H1 (cell line): ENCODE data around the gene ERH. TPM values are rescaled to one million over a fixed set of nuclear protein-coding genes. Genes with fewer than 3 reads are reported as not detected.

Source experiments
- CTCF ChIA-PET: fragments of 300-600 bp; sonication (Branson Sonifier 250); formaldehyde crosslinking; loops from one replicate; lab custom pipeline; 2021; ENCODE audit not compliant: partially characterized antibody; lab: Charles Lee
- POLR2A ChIA-PET: fragments of 300-600 bp; sonication (Branson Sonifier 250); formaldehyde crosslinking; loops from one replicate; lab custom pipeline; 2021; ENCODE audit warnings: inconsistent platforms; ENCODE audit not compliant: partially characterized antibody; lab: Charles Lee
- DNase-seq, 2 experiments: peaks; one replicate each; pipeline versions ENCODE4 v3.0.0 to v3.0.0-alpha.2; 2010 to 2022; ENCODE audit warnings: low spot score in 2 of 2, low read depth in 1 of 2, mixed read lengths in 1 of 2
- FAIRE-seq: peaks from 2 replicates; lab custom pipeline; 2011; peaks lifted over from hg19 to GRCh38; lab: Jason Lieb, UNC
- H2AFZ ChIP-seq: 2 replicates; pipeline ENCODE4 v1.8.1; 2012; ENCODE audit warnings: low read length, inconsistent platforms
- H2AK5ac ChIP-seq: 2 replicates; pipeline ENCODE4 v1.6.1; 2013; ENCODE audit warnings: low read depth, low read length
- H2BK120ac ChIP-seq: replicated peaks from 2 replicates; pipeline ENCODE3; 2013; ENCODE audit warnings: low read depth, low read length, inconsistent platforms
- H2BK12ac ChIP-seq: 2 replicates; pipeline ENCODE4 v1.6.1; 2013; ENCODE audit warnings: low read depth, low read length
- H2BK15ac ChIP-seq: 2 replicates; pipeline ENCODE4 v1.6.1; 2013; ENCODE audit warnings: low read length
- H2BK20ac ChIP-seq: 2 replicates; pipeline ENCODE4 v1.6.1; 2013; ENCODE audit warnings: low read length
- H2BK5ac ChIP-seq: 2 replicates; pipeline ENCODE4 v1.6.1; 2013; ENCODE audit warnings: low read depth, low read length
- H3K14ac ChIP-seq: 2 replicates; pipeline ENCODE4 v1.6.1; 2013; ENCODE audit warnings: inconsistent platforms; ENCODE audit not compliant: insufficient read length
- H3K18ac ChIP-seq: 2 replicates; pipeline ENCODE4 v1.6.1; 2013; ENCODE audit warnings: low read length; ENCODE audit errors: extremely low read depth
- H3K23ac ChIP-seq: 2 replicates; pipeline ENCODE4 v1.6.1; 2013; ENCODE audit warnings: inconsistent platforms; ENCODE audit not compliant: insufficient read length
- H3K23me2 ChIP-seq: 2 replicates; pipeline ENCODE4 v1.6.1; 2013; ENCODE audit warnings: low read depth, low read length
- H3K27ac ChIP-seq: 2 replicates; pipeline ENCODE4 v1.6.1; 2011; ENCODE audit warnings: low read depth, low read length, inconsistent platforms
- H3K27me3 ChIP-seq, 4 experiments: replicated peaks in 1 of 4; 1 replicate in 1 of 4; 2 replicates in 3 of 4; pipeline versions ENCODE4 v1.6.1 to v1.8.1; 2011 to 2013; ENCODE audit warnings: low read length in 3 of 4, mild to moderate bottlenecking in 3 of 4, inconsistent platforms in 2 of 4, mixed read lengths in 2 of 4, moderate library complexity in 1 of 4; ENCODE audit not compliant: control insufficient read depth in 3 of 4, insufficient read depth in 3 of 4; ENCODE audit errors: extremely low read depth in 1 of 4
- H3K36me3 ChIP-seq, 4 experiments: 2 replicates each; pipeline versions ENCODE4 v1.6.1 to v1.8.1; 2011 to 2013; ENCODE audit warnings: mild to moderate bottlenecking in 4 of 4, low read length in 3 of 4, moderate library complexity in 2 of 4, control low read depth in 1 of 4, inconsistent platforms in 1 of 4; ENCODE audit not compliant: insufficient read depth in 4 of 4, control insufficient read depth in 2 of 4
- H3K4ac ChIP-seq: replicated peaks from 2 replicates; pipeline ENCODE3; 2013; ENCODE audit warnings: low read length, low read depth, mixed read lengths, inconsistent platforms; ENCODE audit not compliant: insufficient read length
- H3K4me1 ChIP-seq, 4 experiments: replicated peaks in 1 of 4; 1 replicate in 1 of 4; 2 replicates in 3 of 4; pipeline versions ENCODE4 v1.6.1 to v1.8.1; 2011 to 2013; ENCODE audit warnings: low read length in 3 of 4, inconsistent platforms in 2 of 4, mixed read lengths in 1 of 4; ENCODE audit not compliant: insufficient read depth in 4 of 4, control insufficient read depth in 3 of 4
- H3K4me2 ChIP-seq, 2 experiments: 2 replicates each; pipeline versions ENCODE4 v1.6.1 to v1.8.1; 2011 to 2013; ENCODE audit warnings: low read depth in 2 of 2, low read length in 2 of 2, control low read depth in 1 of 2, inconsistent platforms in 1 of 2, mild to moderate bottlenecking in 1 of 2; ENCODE audit not compliant: insufficient read depth in 1 of 2
- H3K4me3 ChIP-seq, 4 experiments: fragments of 200-600, 300-600 bp in 1 of 4; sonication (generic), shearing (Covaris generic), sonication (Bioruptor Twin) in 1 of 4; 2 replicates each; pipeline versions ENCODE4 v1.5.1 to v1.8.1; 2011 to 2016; ENCODE audit warnings: low read length in 4 of 4, low read depth in 3 of 4, control low read depth in 2 of 4, inconsistent platforms in 2 of 4, mild to moderate bottlenecking in 2 of 4, mixed read lengths in 1 of 4, moderate library complexity in 1 of 4; ENCODE audit not compliant: insufficient read depth in 2 of 4; ENCODE audit errors: extremely low read depth in 1 of 4
- H3K56ac ChIP-seq: replicated peaks from 2 replicates; pipeline ENCODE3; 2013; ENCODE audit warnings: low read depth, mild to moderate bottlenecking, mixed read lengths, low read length, inconsistent platforms; ENCODE audit not compliant: insufficient read length
- H3K79me1 ChIP-seq: 2 replicates; pipeline ENCODE4 v1.6.1; 2013; ENCODE audit warnings: low read depth, low read length, control low read depth
- H3K79me2 ChIP-seq, 2 experiments: 2 replicates each; pipeline versions ENCODE4 v1.6.1 to v1.8.1; 2012 to 2013; ENCODE audit warnings: low read length in 2 of 2, mild to moderate bottlenecking in 2 of 2, inconsistent platforms in 1 of 2; ENCODE audit not compliant: insufficient read depth in 2 of 2, control insufficient read depth in 1 of 2
- H3K9ac ChIP-seq, 4 experiments: replicated peaks in 1 of 4; 1 replicate in 1 of 4; 2 replicates in 3 of 4; pipeline versions ENCODE4 v1.6.1 to v1.8.1; 2011 to 2013; ENCODE audit warnings: low read depth in 3 of 4, low read length in 3 of 4, control low read depth in 2 of 4, mild to moderate bottlenecking in 2 of 4, moderate library complexity in 2 of 4, inconsistent platforms in 1 of 4; ENCODE audit errors: extremely low read depth in 1 of 4
- H3K9me3 ChIP-seq, 2 experiments: 2 replicates each; pipeline versions ENCODE4 v1.6.1 to v1.8.1; 2012 to 2013; ENCODE audit warnings: mild to moderate bottlenecking in 2 of 2, moderate library complexity in 2 of 2, control low read depth in 1 of 2, inconsistent platforms in 1 of 2, low read depth in 1 of 2, low read length in 1 of 2, mixed read lengths in 1 of 2; ENCODE audit not compliant: insufficient read depth in 2 of 2
- H4K20me1 ChIP-seq, 2 experiments: replicated peaks in 1 of 2; 2 replicates each; pipeline versions ENCODE3 to v1.8.1; 2011 to 2013; ENCODE audit warnings: inconsistent platforms in 2 of 2, low read length in 2 of 2, mild to moderate bottlenecking in 1 of 2; ENCODE audit not compliant: insufficient read depth in 2 of 2, control insufficient read depth in 1 of 2
- H4K5ac ChIP-seq: 2 replicates; pipeline ENCODE4 v1.6.1; 2013; ENCODE audit warnings: low read length, low read depth, mixed read lengths, inconsistent platforms; ENCODE audit not compliant: insufficient read length
- H4K8ac ChIP-seq: 2 replicates; pipeline ENCODE4 v1.8.0; 2013; ENCODE audit warnings: mild to moderate bottlenecking, moderate library complexity, low read length, inconsistent platforms; ENCODE audit not compliant: insufficient read depth; ENCODE audit errors: extremely low read depth
- H4K91ac ChIP-seq: replicated peaks from 2 replicates; pipeline ENCODE3; 2013; ENCODE audit warnings: low read length, mixed read lengths, inconsistent platforms; ENCODE audit not compliant: insufficient read length
- ATF2 ChIP-seq: IDR thresholded peaks from 2 replicates; pipeline ENCODE4 v1.6.1; 2012; ENCODE audit warnings: low read length, inconsistent platforms
- GTF2F1 ChIP-seq: IDR thresholded peaks from 2 replicates; pipeline ENCODE4 v1.6.1; 2012; ENCODE audit warnings: low read depth, low read length, improper control_type of control experiment, borderline replicate concordance
- MAFK ChIP-seq: IDR thresholded peaks from 2 replicates; pipeline ENCODE4 v1.6.1; 2012; ENCODE audit warnings: low read depth, mild to moderate bottlenecking, improper control_type of control experiment, low read length
- RNF2 ChIP-seq: fragments of 200-900, 300-1000 bp; sonication (generic); IDR thresholded peaks from 2 replicates; pipeline ENCODE4 v1.7.1; 2016; ENCODE audit warnings: borderline replicate concordance, low read depth, mild to moderate bottlenecking, antibody characterized with exemption, low read length; ENCODE audit not compliant: poor library complexity, severe bottlenecking; ENCODE audit errors: missing control alignments
- SUZ12 ChIP-seq: fragments of 200-600 bp; sonication (generic); IDR thresholded peaks from 2 replicates; pipeline ENCODE4 v1.6.1; 2012; ENCODE audit warnings: mild to moderate bottlenecking, inconsistent platforms, low read length, moderate library complexity, mixed read lengths
- TAF1 ChIP-seq: IDR thresholded peaks from 2 replicates; pipeline ENCODE4 v1.6.1; 2011; ENCODE audit warnings: mild to moderate bottlenecking, low read depth, low read length
- WGBS, 2 experiments: shearing (Covaris generic) in 1 of 2; methylation state at CpG; one replicate each; pipeline versions ENCODE4 v1.1.6 to v1.1.7; 2013 to 2015; ENCODE audit warnings: low lambda C conversion rate in 2 of 2, mixed read lengths in 2 of 2, inconsistent platforms in 1 of 2, low coverage in 1 of 2, missing lambda C conversion rate in 1 of 2; ENCODE audit not compliant: insufficient replicate concordance in 2 of 2, insufficient coverage in 1 of 2, insufficient read length in 1 of 2; ENCODE audit errors: extremely low coverage in 1 of 2, missing lambda C conversion rate in 1 of 2; 5-methylcytosine and 5-hydroxymethylcytosine counted together
- polyA plus RNA-seq, 7 experiments: library from polyadenylated mRNA; depleted of rRNA in 3 of 7; stranded (reverse) in 5 of 7; unstranded in 2 of 7; fragments of >200 nt in 5 of 7; fragments of 200-250 nt in 2 of 7; gene quantifications; 1 replicate in 5 of 7; 2 replicates in 1 of 7; 4 replicates in 1 of 7; pipeline versions ENCODE4 v1.2.1 to v1.2.3, GENCODE V29; 2011 to 2013; ENCODE audit warnings: missing spikeins in 2 of 7, mixed read lengths in 2 of 7
- total RNA-seq: library from RNA; stranded (reverse); fragmentation: NEBNext Ultra II Directional; extraction: Animal tissue kit (Norgen Biotek cat#: 25700); gene quantifications from 2 replicates; pipeline ENCODE4 v1.2.1, GENCODE V29; 2021
- TF ChIP-seq, protein P1 (sequence below): IDR thresholded peaks from 2 replicates; pipeline ENCODE4 v1.6.1; 2012; ENCODE audit warnings: inconsistent platforms
- TF ChIP-seq, protein P2 (sequence below), 3 experiments: IDR thresholded peaks; 1 replicate in 2 of 3; 2 replicates in 1 of 3; pipeline versions ENCODE4 v1.5.1 to v1.6.1; 2011; ENCODE audit warnings: low read length in 3 of 3, mild to moderate bottlenecking in 3 of 3, inconsistent platforms in 2 of 3, low read depth in 1 of 3, moderate library complexity in 1 of 3; ENCODE audit not compliant: insufficient read depth in 1 of 3; ENCODE audit errors: control extremely low read depth in 1 of 3

The ERH gene
- total and polyA plus RNA-seq, 2 of the 8 experiments (the other 6 are each of a cell fraction or from before 2014, with no cell fraction given), result 329 to 454 TPM

- H2BK12ac ChIP-seq, result no peak overlapping the region
- no peaks in the 10 kb centered on the region; the same call in 1 of the 2 replicates for H3K23me2 ChIP-seq
- no peak overlapping the region for H2AFZ ChIP-seq
- no peak overlapping the region for H4K8ac ChIP-seq
- ChIA-PET CTCF (interaction anchor here (1.2 to 2.0 kb wide), 2 partner anchors 9 to 33 kb away, joined by 3 to 4 read pairs; no protein-coding TSS in a partner anchor), POLR2A (interaction anchor here (1.4 to 1.5 kb wide), 2 partner anchors 15 to 39 kb away, joined by 3 read pairs; no protein-coding TSS in a partner anchor)
- no peak overlapping the region for H4K5ac ChIP-seq
- no peak overlapping the region for H3K4me2 ChIP-seq
- no peak overlapping the region for H4K91ac ChIP-seq
- H4K20me1 ChIP-seq, result peaks cover 0 to 3% of the 10 kb centered on the region in 2 experiments
- no peaks in the 10 kb centered on the region for H3K9me3 ChIP-seq
- no peak for DNase-seq
- no peak overlapping the region for H2BK20ac ChIP-seq
- no peak overlapping the region for H3K4ac ChIP-seq
- no peak overlapping the region for H3K27ac ChIP-seq
- H3K27me3 ChIP-seq, result no peaks in the 10 kb centered on the region
- H3K18ac ChIP-seq, result no peak overlapping the region
- no peak overlapping the region for H3K56ac ChIP-seq
- H3K9ac ChIP-seq, result no peak overlapping the region
- H3K4me3 ChIP-seq, result no peak overlapping the region
- no peak overlapping the region for H2BK120ac ChIP-seq
- no peak overlapping the region for H3K14ac ChIP-seq
- H2AK5ac ChIP-seq, result no peak overlapping the region
- no peak overlapping the region for H2BK15ac ChIP-seq
- H3K79me1 ChIP-seq, result no peaks in the 10 kb centered on the region
- no peak for FAIRE-seq
- 89% methylated on average over 5 of the region's 5 CpGs; no CpG with 5 or more reads in 1 of the 2 experiments for WGBS, 2 experiments
- H3K79me2 ChIP-seq, result peaks cover 0 to 4% of the 10 kb centered on the region in 2 experiments; a peak in 1 of 4 replicates
- H3K4me1 ChIP-seq, result peaks cover 0 to 4% (median 2%) of the 10 kb centered on the region in 4 experiments; a peak in 1 of 7 replicates
- no peak overlapping the region for H3K23ac ChIP-seq
- H2BK5ac ChIP-seq, result no peak overlapping the region
- no peaks in the 10 kb centered on the region for H3K36me3 ChIP-seq
- no peak for TF ChIP-seq GTF2F1
- no peak for TF ChIP-seq RNF2
- no peak for TF ChIP-seq MAFK
- TF ChIP-seq TAF1, result no peak
- TF ChIP-seq, protein P1, sequence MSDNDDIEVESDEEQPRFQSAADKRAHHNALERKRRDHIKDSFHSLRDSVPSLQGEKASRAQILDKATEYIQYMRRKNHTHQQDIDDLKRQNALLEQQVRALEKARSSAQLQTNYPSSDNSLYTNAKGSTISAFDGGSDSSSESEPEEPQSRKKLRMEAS, result no peak
- TF ChIP-seq ATF2, result no peak
- TF ChIP-seq SUZ12, result no peak
- TF ChIP-seq, protein P2, sequence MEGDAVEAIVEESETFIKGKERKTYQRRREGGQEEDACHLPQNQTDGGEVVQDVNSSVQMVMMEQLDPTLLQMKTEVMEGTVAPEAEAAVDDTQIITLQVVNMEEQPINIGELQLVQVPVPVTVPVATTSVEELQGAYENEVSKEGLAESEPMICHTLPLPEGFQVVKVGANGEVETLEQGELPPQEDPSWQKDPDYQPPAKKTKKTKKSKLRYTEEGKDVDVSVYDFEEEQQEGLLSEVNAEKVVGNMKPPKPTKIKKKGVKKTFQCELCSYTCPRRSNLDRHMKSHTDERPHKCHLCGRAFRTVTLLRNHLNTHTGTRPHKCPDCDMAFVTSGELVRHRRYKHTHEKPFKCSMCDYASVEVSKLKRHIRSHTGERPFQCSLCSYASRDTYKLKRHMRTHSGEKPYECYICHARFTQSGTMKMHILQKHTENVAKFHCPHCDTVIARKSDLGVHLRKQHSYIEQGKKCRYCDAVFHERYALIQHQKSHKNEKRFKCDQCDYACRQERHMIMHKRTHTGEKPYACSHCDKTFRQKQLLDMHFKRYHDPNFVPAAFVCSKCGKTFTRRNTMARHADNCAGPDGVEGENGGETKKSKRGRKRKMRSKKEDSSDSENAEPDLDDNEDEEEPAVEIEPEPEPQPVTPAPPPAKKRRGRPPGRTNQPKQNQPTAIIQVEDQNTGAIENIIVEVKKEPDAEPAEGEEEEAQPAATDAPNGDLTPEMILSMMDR (IDR thresholded peaks at IDR 0.05; ENCODE audit: control extremely low read depth in 1 of 3, insufficient read depth in 1 of 3, low read depth in 1 of 3, low read length in 3 of 3), result no peak
These were observed 45.3 kb upstream of the ERH start for GRCh38 chr14:69443296-69443805.
